Measurements from ENCODE around the gene TMTC1.

The TMTC1 gene

GRCh38 chr12:29609431-29610215 lies 174.1 kb downstream of the TMTC1 start (continued):
- TF ChIP-seq, protein P1, sequence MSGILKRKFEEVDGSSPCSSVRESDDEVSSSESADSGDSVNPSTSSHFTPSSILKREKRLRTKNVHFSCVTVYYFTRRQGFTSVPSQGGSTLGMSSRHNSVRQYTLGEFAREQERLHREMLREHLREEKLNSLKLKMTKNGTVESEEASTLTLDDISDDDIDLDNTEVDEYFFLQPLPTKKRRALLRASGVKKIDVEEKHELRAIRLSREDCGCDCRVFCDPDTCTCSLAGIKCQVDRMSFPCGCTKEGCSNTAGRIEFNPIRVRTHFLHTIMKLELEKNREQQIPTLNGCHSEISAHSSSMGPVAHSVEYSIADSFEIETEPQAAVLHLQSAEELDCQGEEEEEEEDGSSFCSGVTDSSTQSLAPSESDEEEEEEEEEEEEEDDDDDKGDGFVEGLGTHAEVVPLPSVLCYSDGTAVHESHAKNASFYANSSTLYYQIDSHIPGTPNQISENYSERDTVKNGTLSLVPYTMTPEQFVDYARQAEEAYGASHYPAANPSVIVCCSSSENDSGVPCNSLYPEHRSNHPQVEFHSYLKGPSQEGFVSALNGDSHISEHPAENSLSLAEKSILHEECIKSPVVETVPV (CRISPR knock-in tag; IDR thresholded peaks at IDR 0.05), result no peak
- TF ChIP-seq ARNTL (CRISPR knock-in tag; IDR thresholded peaks at IDR 0.05; ENCODE audit: borderline replicate concordance, low read depth) (no peak), CSDC2 (CRISPR knock-in tag; IDR thresholded peaks at IDR 0.05) (no peak)

DNA sequence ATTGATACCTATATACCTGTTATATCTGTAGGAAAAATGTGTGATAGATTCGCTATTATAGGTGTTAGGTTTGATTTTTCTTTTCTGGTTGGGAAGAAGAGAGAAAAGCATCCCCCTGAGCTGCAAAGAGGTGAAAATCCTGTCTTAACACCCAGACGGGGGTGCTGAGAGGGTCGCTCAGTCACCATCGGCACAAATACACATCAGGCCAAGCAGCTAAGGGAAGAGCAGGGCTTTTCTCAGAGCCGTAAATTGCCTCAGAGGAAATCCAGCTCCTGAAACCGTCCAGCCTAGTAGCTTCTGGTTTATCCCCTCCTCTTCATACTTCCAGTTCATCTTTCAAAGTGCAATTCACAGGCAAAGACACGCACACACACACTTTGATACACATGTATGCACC lies 175.2 kb downstream of the TMTC1 start:
- no peak for ATAC-seq
- TF ChIP-seq, protein P2, sequence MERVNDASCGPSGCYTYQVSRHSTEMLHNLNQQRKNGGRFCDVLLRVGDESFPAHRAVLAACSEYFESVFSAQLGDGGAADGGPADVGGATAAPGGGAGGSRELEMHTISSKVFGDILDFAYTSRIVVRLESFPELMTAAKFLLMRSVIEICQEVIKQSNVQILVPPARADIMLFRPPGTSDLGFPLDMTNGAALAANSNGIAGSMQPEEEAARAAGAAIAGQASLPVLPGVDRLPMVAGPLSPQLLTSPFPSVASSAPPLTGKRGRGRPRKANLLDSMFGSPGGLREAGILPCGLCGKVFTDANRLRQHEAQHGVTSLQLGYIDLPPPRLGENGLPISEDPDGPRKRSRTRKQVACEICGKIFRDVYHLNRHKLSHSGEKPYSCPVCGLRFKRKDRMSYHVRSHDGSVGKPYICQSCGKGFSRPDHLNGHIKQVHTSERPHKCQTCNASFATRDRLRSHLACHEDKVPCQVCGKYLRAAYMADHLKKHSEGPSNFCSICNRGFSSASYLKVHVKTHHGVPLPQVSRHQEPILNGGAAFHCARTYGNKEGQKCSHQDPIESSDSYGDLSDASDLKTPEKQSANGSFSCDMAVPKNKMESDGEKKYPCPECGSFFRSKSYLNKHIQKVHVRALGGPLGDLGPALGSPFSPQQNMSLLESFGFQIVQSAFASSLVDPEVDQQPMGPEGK (CRISPR knock-in tag; IDR thresholded peaks at IDR 0.05; ENCODE audit: borderline replicate concordance), result no peak
- TF ChIP-seq, protein P3, sequence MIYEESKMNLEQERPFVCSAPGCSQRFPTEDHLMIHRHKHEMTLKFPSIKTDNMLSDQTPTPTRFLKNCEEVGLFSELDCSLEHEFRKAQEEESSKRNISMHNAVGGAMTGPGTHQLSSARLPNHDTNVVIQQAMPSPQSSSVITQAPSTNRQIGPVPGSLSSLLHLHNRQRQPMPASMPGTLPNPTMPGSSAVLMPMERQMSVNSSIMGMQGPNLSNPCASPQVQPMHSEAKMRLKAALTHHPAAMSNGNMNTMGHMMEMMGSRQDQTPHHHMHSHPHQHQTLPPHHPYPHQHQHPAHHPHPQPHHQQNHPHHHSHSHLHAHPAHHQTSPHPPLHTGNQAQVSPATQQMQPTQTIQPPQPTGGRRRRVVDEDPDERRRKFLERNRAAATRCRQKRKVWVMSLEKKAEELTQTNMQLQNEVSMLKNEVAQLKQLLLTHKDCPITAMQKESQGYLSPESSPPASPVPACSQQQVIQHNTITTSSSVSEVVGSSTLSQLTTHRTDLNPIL (CRISPR knock-in tag; IDR thresholded peaks at IDR 0.05; ENCODE audit: low read depth), result no peak
- no peak for TF ChIP-seq TSHZ2 (CRISPR knock-in tag; IDR thresholded peaks at IDR 0.05)

DNA sequence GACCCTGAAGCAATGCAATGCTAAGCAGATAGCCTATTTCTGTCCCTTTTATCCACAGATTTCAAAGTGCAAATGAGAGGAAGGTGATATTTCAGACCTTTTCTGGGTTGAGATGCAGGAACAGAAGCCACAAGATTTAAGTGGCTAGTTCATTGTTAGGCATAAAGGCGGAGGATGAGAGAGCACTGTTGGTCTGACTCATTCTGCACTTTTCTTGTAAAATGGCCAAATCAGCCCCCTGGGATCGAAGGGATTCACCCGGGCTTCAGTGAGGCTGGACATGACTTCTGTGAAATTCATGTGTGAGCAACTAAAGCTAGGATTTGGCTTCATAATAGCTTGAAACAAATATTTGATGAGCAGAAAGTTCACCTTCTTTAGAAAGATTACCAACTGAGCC lies 184.4 kb downstream of the TMTC1 start:
- TF ChIP-seq TOX (CRISPR knock-in tag; IDR thresholded peaks at IDR 0.05; ENCODE audit: borderline replicate concordance) (no peak), ZNF70 (CRISPR knock-in tag; IDR thresholded peaks at IDR 0.05) (no peak), ESRRG (CRISPR knock-in tag; IDR thresholded peaks at IDR 0.05) (no peak), BACH2 (CRISPR knock-in tag; IDR thresholded peaks at IDR 0.05; ENCODE audit: borderline replicate concordance) (no peak), ZC3H10 (CRISPR knock-in tag; IDR thresholded peaks at IDR 0.05) (no peak), TSHZ2 (CRISPR knock-in tag; IDR thresholded peaks at IDR 0.05) (no peak), ZFP3 (CRISPR knock-in tag; IDR thresholded peaks at IDR 0.05) (no peak), ARNTL (CRISPR knock-in tag; IDR thresholded peaks at IDR 0.05; ENCODE audit: borderline replicate concordance, low read depth) (no peak), ZFP30 (CRISPR knock-in tag; IDR thresholded peaks at IDR 0.05) (no peak), OSR1 (CRISPR knock-in tag; IDR thresholded peaks at IDR 0.05) (no peak), POU6F1 (CRISPR knock-in tag; IDR thresholded peaks at IDR 0.05; ENCODE audit: borderline replicate concordance, low read depth) (no peak), ZNF565 (CRISPR knock-in tag; conservative IDR thresholded peaks at IDR 0.05; ENCODE audit: low read depth) (no peak), SNAI2 (CRISPR knock-in tag; IDR thresholded peaks at IDR 0.05) (no peak), TCF4 (CRISPR knock-in tag; IDR thresholded peaks at IDR 0.05; ENCODE audit: borderline replicate concordance) (no peak)
- TF ChIP-seq, protein P3 (CRISPR knock-in tag; IDR thresholded peaks at IDR 0.05; ENCODE audit: low read depth), result no peak
- TF ChIP-seq, protein P1 (CRISPR knock-in tag; IDR thresholded peaks at IDR 0.05), result no peak
- TF ChIP-seq, protein P2 (CRISPR knock-in tag; IDR thresholded peaks at IDR 0.05; ENCODE audit: borderline replicate concordance), result no peak
- ATAC-seq, result no peak
